Measurements from ENCODE around the gene DIPK1A. TPM values are rescaled to one million over a fixed set of nuclear protein-coding genes. Genes with fewer than 3 reads are reported as not detected.

The DIPK1A gene
- polyA plus RNA-seq, 1 donor from 2014 or later: 10.0 TPM

GRCh38 chr1:93000751-93001175 lies 39.5 kb upstream of the DIPK1A start:
- no peaks in the 10 kb centered on the region for H3K9me2 ChIP-seq (ENCODE audit: insufficient read depth, low read length)
- no peak for TF ChIP-seq POLR2AphosphoS5 (IDR thresholded peaks at IDR 0.05)
- TF ChIP-seq REST (IDR thresholded peaks at IDR 0.05; ENCODE audit: borderline replicate concordance): no peak
- no peak overlapping the region for H3K4me3 ChIP-seq (ENCODE audit: low read length)
- H4K20me1 ChIP-seq (ENCODE audit: insufficient read depth): no peaks in the 10 kb centered on the region
- no peaks in the 10 kb centered on the region for H3K27me3 ChIP-seq (ENCODE audit: insufficient read depth, low read depth, low read length)
- no peaks in the 10 kb centered on the region for H3K79me2 ChIP-seq (replicated peaks; ENCODE audit: insufficient read depth, low read length)
- H3K4me2 ChIP-seq (ENCODE audit: low read length): no peak overlapping the region
- no peak overlapping the region for H2AFZ ChIP-seq (ENCODE audit: low read depth, low read length)
- no peak overlapping the region for H3K27ac ChIP-seq (ENCODE audit: low read length)
- no peaks in the 10 kb centered on the region for H3K36me3 ChIP-seq (ENCODE audit: insufficient read depth, low read length)
- H3K9me3 ChIP-seq (ENCODE audit: low read length): no peaks in the 10 kb centered on the region
- H3F3A ChIP-seq (ENCODE audit: insufficient read depth, low read length, poor library complexity, severe bottlenecking): no peaks in the 10 kb centered on the region
- H3K9ac ChIP-seq (ENCODE audit: low read length): no peak overlapping the region

GRCh38 chr1:93000291-93000690 lies 39.0 kb upstream of the DIPK1A start:
- Histone ChIP-seq H3K27me3 (ENCODE audit: insufficient read depth, low read depth, low read length) (no peaks in the 10 kb centered on the region), H3K9me3 (ENCODE audit: low read length) (no peaks in the 10 kb centered on the region), H3K27ac (ENCODE audit: low read length) (no peak overlapping the region), H3K4me3 (ENCODE audit: low read length) (no peak overlapping the region), H4K20me1 (ENCODE audit: insufficient read depth) (no peaks in the 10 kb centered on the region), H3K4me2 (ENCODE audit: low read length) (no peak overlapping the region), H3K9ac (ENCODE audit: low read length) (no peak overlapping the region), H3K36me3 (ENCODE audit: insufficient read depth, low read length) (no peaks in the 10 kb centered on the region), H3F3A (ENCODE audit: insufficient read depth, low read length, poor library complexity, severe bottlenecking) (no peaks in the 10 kb centered on the region), H2AFZ (ENCODE audit: low read depth, low read length) (no peak overlapping the region), H3K9me2 (ENCODE audit: insufficient read depth, low read length) (no peaks in the 10 kb centered on the region), H3K79me2 (replicated peaks; ENCODE audit: insufficient read depth, low read length) (no peaks in the 10 kb centered on the region)
- TF ChIP-seq EZH2 (IDR thresholded peaks at IDR 0.05; ENCODE audit: borderline replicate concordance, insufficient read depth, low read length, poor library complexity, severe bottlenecking) (no peak), CTCF (IDR thresholded peaks at IDR 0.05; ENCODE audit: poor library complexity, severe bottlenecking) (no peak), EP300 (conservative IDR thresholded peaks at IDR 0.05; ENCODE audit: poor library complexity, severe bottlenecking) (no peak), MXI1 (conservative IDR thresholded peaks at IDR 0.05; ENCODE audit: poor library complexity, severe bottlenecking) (no peak), REST (IDR thresholded peaks at IDR 0.05; ENCODE audit: borderline replicate concordance) (no peak), TAF1 (IDR thresholded peaks at IDR 0.05; ENCODE audit: low read depth) (no peak), POLR2AphosphoS5 (IDR thresholded peaks at IDR 0.05) (no peak), RAD21 (conservative IDR thresholded peaks at IDR 0.05) (no peak), SMC3 (conservative IDR thresholded peaks at IDR 0.05; ENCODE audit: poor library complexity) (no peak)

Measured in neural cell (in vitro differentiated cells).